Left ventricle myocardium inferior (tissue), 1 donor: ENCODE data around the gene ATP11A. TPM values are rescaled to one million over a fixed set of nuclear protein-coding genes. Genes with fewer than 3 reads are reported as not detected.
A peak's percentile ranks its signal among the peaks of the same experiment; 100 is the strongest.

Source experiments
- DNase-seq: peaks from one replicate; pipeline ENCODE4 v3.0.0-alpha.2; 2020
- H3K27ac ChIP-seq: fragments of 200-600 bp; replicated peaks from 2 replicates; pipeline ENCODE4 v1.8.0; 2021
- H3K27me3 ChIP-seq: fragments of 200-600 bp; 2 replicates; pipeline ENCODE4 v1.8.0; 2021; ENCODE audit warnings: low read depth
- H3K36me3 ChIP-seq: fragments of 200-600 bp; 2 replicates; pipeline ENCODE4 v1.8.0; 2021
- H3K4me1 ChIP-seq: fragments of 200-600 bp; 2 replicates; pipeline ENCODE4 v1.8.0; 2021
- H3K4me3 ChIP-seq: fragments of 200-600 bp; 2 replicates; pipeline ENCODE4 v1.8.0; 2021; ENCODE audit warnings: mild to moderate bottlenecking, moderate library complexity
- H3K9me3 ChIP-seq: fragments of 200-600 bp; replicated peaks from 2 replicates; pipeline ENCODE4 v1.8.0; 2021
- CTCF ChIP-seq: fragments of 200-600 bp; IDR thresholded peaks from 2 replicates; pipeline ENCODE4 v1.8.0; 2021; ENCODE audit warnings: antibody characterized with exemption, mild to moderate bottlenecking, borderline replicate concordance
- intact Hi-C: fragments of 100-400 bp; cut with micrococcal nuclease; formaldehyde crosslinking; loops from one replicate; pipeline ENCODE4 v1.11.0; 2022
- total RNA-seq: library from RNA; stranded (reverse); fragmentation: NEBNext Ultra II Directional; extraction: Animal tissue kit (Norgen Biotek cat#: 25700); gene quantifications from one replicate; pipeline ENCODE4 v1.2.1, GENCODE V29; 2021
- donor health status: DM: no; HTN: yes; CAD: no; lungs with severe emphysema.

ATP11A gene
- total RNA-seq, 1 donor from 2014 or later = 106 TPM

- H3K27ac ChIP-seq = peak overlapping the region; percentile 61
- no peak overlapping the region for H3K4me3 ChIP-seq
- no peak for TF ChIP-seq CTCF
- intact Hi-C loops = loop anchor here (10.0 kb wide), 1 partner anchor 189 kb away; no protein-coding TSS in a partner anchor
- H3K4me1 ChIP-seq = peaks cover 19% of the 10 kb centered on the region
- peaks cover 11% of the 10 kb centered on the region for H3K9me3 ChIP-seq
- no peak for DNase-seq
- H3K27me3 ChIP-seq = no peaks in the 10 kb centered on the region
- H3K36me3 ChIP-seq = peaks cover 69% of the 10 kb centered on the region
These were observed 153.7 kb downstream of the ATP11A start for GRCh38 chr13:112843392-112844111.

- intact Hi-C loops = loop anchor here (10.0 kb wide), 1 partner anchor 190 kb away; no protein-coding TSS in a partner anchor
- no peak for TF ChIP-seq CTCF
- no peak for DNase-seq
- no peak overlapping the region for H3K27ac ChIP-seq
- H3K4me1 ChIP-seq = peaks cover 19% of the 10 kb centered on the region
- peaks cover 11% of the 10 kb centered on the region for H3K9me3 ChIP-seq
- H3K4me3 ChIP-seq = no peak overlapping the region
- no peaks in the 10 kb centered on the region for H3K27me3 ChIP-seq
- H3K36me3 ChIP-seq = peaks cover 62% of the 10 kb centered on the region
These were observed 154.6 kb downstream of the ATP11A start for GRCh38 chr13:112844411-112844810.

GRCh38 chr13:112844879-112845278, 155.0 kb downstream of the ATP11A start:
- intact Hi-C loops = loop anchor here (10.0 kb wide), 1 partner anchor 190 kb away; no protein-coding TSS in a partner anchor
- H3K27me3 ChIP-seq = no peaks in the 10 kb centered on the region
- peaks cover 19% of the 10 kb centered on the region for H3K4me1 ChIP-seq
- no peak overlapping the region for H3K4me3 ChIP-seq
- peaks cover 62% of the 10 kb centered on the region for H3K36me3 ChIP-seq
- DNase-seq = no peak
- peaks cover 11% of the 10 kb centered on the region for H3K9me3 ChIP-seq
- H3K27ac ChIP-seq = no peak overlapping the region
- no peak for TF ChIP-seq CTCF

- H3K4me3 ChIP-seq = no peak overlapping the region
- no peak for TF ChIP-seq CTCF
- peaks cover 11% of the 10 kb centered on the region for H3K9me3 ChIP-seq
- H3K27me3 ChIP-seq = no peaks in the 10 kb centered on the region
- H3K4me1 ChIP-seq = peaks cover 19% of the 10 kb centered on the region
- no peak for DNase-seq
- intact Hi-C loops = loop anchor here (10.0 kb wide), 1 partner anchor 191 kb away; no protein-coding TSS in a partner anchor
- H3K27ac ChIP-seq = no peak overlapping the region
- H3K36me3 ChIP-seq = peaks cover 70% of the 10 kb centered on the region
These were observed 155.8 kb downstream of the ATP11A start for GRCh38 chr13:112845511-112846144.

- intact Hi-C loops = loop anchor here (10.0 kb wide), 1 partner anchor 192 kb away; no protein-coding TSS in a partner anchor
- no peak for TF ChIP-seq CTCF
- peaks cover 71% of the 10 kb centered on the region for H3K36me3 ChIP-seq
These were observed 156.7 kb downstream of the ATP11A start for GRCh38 chr13:112846411-112847115.

More at GRCh38 chr13:112846411-112847115, 156.7 kb downstream of the ATP11A start:
- Histone ChIP-seq H3K27ac (no peak overlapping the region), H3K9me3 (peaks cover 11% of the 10 kb centered on the region), H3K4me1 (peaks cover 13% of the 10 kb centered on the region), H3K4me3 (no peak overlapping the region), H3K27me3 (no peaks in the 10 kb centered on the region)
- no peak for DNase-seq
